ENCODE data around the gene AEBP1.

The AEBP1 gene

GRCh38 chr7:44080118-44080517 is 24.0 kb upstream of the AEBP1 start:
- no peak for DNase-seq (ENCODE audit: low read depth)
- TF ChIP-seq, protein P1, sequence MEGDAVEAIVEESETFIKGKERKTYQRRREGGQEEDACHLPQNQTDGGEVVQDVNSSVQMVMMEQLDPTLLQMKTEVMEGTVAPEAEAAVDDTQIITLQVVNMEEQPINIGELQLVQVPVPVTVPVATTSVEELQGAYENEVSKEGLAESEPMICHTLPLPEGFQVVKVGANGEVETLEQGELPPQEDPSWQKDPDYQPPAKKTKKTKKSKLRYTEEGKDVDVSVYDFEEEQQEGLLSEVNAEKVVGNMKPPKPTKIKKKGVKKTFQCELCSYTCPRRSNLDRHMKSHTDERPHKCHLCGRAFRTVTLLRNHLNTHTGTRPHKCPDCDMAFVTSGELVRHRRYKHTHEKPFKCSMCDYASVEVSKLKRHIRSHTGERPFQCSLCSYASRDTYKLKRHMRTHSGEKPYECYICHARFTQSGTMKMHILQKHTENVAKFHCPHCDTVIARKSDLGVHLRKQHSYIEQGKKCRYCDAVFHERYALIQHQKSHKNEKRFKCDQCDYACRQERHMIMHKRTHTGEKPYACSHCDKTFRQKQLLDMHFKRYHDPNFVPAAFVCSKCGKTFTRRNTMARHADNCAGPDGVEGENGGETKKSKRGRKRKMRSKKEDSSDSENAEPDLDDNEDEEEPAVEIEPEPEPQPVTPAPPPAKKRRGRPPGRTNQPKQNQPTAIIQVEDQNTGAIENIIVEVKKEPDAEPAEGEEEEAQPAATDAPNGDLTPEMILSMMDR (IDR thresholded peaks at IDR 0.05; ENCODE audit: control insufficient read depth, extremely low read depth, insufficient read depth) = no peak
- H3K4me3 ChIP-seq (ENCODE audit: low read depth, low read length) = no peak overlapping the region

- DNase-seq (ENCODE audit: low read depth) = no peak
- H3K4me3 ChIP-seq (ENCODE audit: low read depth, low read length) = peak overlapping the region; percentile 81
- TF ChIP-seq, protein P1 (IDR thresholded peaks at IDR 0.05; ENCODE audit: control insufficient read depth, extremely low read depth, insufficient read depth) = no peak
Observed at GRCh38 chr7:44080686-44081265, 23.4 kb upstream of the AEBP1 start.

- no peak for DNase-seq (ENCODE audit: low read depth)
- TF ChIP-seq, protein P1 (IDR thresholded peaks at IDR 0.05; ENCODE audit: control insufficient read depth, extremely low read depth, insufficient read depth) = no peak
- peak overlapping the region; percentile 81 for H3K4me3 ChIP-seq (ENCODE audit: low read depth, low read length)
Observed at GRCh38 chr7:44081266-44081748, 22.8 kb upstream of the AEBP1 start.

- DNase-seq (ENCODE audit: low read depth) = peak; percentile 96
- TF ChIP-seq, protein P1 (IDR thresholded peaks at IDR 0.05; ENCODE audit: control insufficient read depth, extremely low read depth, insufficient read depth) = no peak
- H3K4me3 ChIP-seq (ENCODE audit: low read depth, low read length) = peak overlapping the region; percentile 81
Observed at GRCh38 chr7:44082541-44083207, 21.5 kb upstream of the AEBP1 start.

- TF ChIP-seq, protein P1 (IDR thresholded peaks at IDR 0.05; ENCODE audit: control insufficient read depth, extremely low read depth, insufficient read depth) = no peak
- DNase-seq (ENCODE audit: low read depth) = no peak
- H3K4me3 ChIP-seq (ENCODE audit: low read depth, low read length) = no peak overlapping the region
Observed at GRCh38 chr7:44083796-44084195, 20.3 kb upstream of the AEBP1 start.

DNA sequence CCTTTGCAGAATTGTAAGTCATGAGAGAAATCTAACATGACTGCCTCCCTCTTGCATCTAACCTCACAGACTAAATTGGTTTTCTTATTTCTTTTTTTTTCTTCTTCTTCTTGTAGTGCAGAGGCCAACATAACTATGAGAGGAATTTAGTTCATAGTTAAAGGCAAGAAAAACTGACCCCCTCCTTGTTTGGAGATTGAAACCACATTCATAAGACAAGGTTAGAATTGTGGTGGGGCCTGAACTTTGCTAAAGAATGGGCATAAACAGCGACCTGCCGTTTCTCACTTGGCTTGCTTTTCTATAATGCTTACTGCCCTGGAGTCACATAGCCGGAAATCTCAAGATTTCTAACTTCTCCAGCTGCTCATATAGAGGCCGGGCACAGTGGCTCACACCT is 19.4 kb upstream of the AEBP1 start:
- TF ChIP-seq, protein P1 (IDR thresholded peaks at IDR 0.05; ENCODE audit: control insufficient read depth, extremely low read depth, insufficient read depth) = no peak
- H3K4me3 ChIP-seq (ENCODE audit: low read depth, low read length) = no peak overlapping the region
- DNase-seq (ENCODE audit: low read depth) = no peak

All from LNCaP clone FGC (cell line).